ENCODE results near the gene C9orf72.

Gene C9orf72

DNA sequence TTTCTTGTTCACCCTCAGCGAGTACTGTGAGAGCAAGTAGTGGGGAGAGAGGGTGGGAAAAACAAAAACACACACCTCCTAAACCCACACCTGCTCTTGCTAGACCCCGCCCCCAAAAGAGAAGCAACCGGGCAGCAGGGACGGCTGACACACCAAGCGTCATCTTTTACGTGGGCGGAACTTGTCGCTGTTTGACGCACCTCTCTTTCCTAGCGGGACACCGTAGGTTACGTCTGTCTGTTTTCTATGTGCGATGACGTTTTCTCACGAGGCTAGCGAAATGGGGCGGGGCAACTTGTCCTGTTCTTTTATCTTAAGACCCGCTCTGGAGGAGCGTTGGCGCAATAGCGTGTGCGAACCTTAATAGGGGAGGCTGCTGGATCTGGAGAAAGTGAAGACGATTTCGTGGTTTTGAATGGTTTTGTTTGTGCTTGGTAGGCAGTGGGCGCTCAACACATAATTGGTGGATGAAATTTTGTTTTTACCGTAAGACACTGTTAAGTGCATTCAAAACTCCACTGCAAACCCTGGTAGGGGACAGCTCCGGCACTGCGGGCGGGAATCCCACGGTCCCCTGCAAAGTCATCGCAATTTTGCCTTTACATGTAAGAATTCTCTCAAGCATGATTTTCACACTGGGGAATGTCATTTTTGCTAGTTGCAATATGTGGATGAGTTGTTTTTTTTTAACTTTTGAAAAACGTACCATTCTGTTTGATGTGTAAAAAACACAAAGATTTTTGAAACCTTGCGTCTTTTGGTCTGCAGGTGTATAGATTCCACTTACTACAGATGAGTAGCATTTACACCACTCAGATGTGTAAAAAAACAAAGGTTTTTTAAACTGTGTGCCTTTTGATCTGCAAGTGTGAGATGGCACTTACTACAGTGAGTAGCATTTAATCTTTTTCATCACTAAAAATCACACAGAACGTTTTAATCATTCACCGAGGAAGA lies 631 bp upstream of the C9orf72 start:
- DNase-seq (ENCODE audit: low read depth) = peak; percentile 97

DNA sequence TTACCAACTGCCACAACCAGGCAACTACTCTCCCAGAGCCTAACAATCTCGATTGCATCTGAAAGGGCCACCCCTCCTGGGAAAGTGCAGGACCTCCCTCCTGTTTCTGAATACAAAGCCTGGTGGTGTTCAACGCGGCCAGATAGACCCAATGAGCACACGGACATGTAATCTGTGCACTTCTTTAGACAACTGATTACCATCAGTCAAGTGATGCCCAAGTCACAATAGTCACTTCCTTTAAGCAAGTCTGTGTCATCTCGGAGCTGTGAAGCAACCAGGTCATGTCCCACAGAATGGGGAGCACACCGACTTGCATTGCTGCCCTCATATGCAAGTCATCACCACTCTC lies 739 bp downstream of the C9orf72 start:
- DNase-seq (ENCODE audit: low read depth) = no peak

DNA sequence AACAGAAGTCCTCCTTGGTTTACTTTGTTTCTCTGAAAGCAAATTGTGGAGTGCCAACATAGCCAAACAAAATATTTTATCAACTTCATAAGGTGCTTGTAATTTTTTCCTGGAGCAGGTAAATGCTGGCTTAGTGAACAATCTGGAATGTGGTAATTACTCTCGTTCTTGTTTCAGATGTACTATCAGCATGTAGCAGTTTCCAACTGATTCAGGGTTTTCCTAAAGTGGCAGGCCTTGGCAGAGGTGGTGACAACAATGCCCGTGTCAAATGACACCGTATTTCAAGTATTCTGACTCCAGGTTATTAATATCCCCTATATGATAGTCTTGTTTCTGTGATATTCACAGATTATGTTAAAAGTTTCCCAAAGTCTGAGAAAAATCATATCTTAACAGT lies 1.2 kb downstream of the C9orf72 start:
- no peak for DNase-seq (ENCODE audit: low read depth)

GRCh38 chr9:27571011-27571410 lies 2.3 kb downstream of the C9orf72 start:
- no peak for DNase-seq (ENCODE audit: low read depth)

GRCh38 chr9:27569406-27569805 lies 3.9 kb downstream of the C9orf72 start:
- DNase-seq (ENCODE audit: low read depth) = no peak

DNA sequence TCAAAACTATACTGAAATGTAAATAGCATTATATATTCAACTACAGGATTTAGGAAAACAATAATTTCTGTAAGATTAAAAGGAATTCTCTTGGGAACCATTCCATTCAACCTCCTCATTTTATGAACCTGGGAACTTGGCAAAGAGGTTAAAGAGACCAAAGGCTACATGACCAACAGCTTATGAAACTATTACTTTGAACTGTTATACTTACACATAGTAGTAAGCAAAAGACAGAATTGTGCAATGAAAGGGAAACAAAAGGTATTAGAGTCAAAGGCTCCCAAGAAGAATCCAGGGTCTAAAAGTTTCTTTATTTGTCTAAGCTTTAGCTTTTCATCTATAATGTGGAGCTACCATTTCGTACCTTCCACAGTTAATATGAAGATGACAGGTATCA lies 7.2 kb downstream of the C9orf72 start:
- no peak for DNase-seq (ENCODE audit: low read depth)

DNA sequence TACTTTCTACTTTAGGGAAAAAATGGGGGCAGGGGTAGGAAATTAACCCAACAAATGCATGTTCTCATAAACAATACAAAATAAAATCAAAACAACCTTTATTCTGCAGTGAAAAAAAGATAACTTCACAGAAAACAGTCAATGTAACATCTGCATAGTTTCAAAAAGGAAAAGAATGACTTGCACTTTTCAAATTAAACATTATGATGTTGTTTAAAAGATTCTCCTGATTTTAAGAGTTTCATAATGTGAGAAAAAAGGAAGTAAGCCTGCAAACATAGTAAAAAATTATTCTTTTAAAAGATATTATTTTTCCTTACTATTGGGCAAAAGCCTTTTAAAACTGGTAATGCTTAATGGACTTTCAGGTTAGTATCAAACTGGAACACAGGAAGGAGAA lies 7.6 kb downstream of the C9orf72 start:
- DNase-seq (ENCODE audit: low read depth) = no peak

GRCh38 chr9:27564670-27565069 lies 8.6 kb downstream of the C9orf72 start:
- DNase-seq (ENCODE audit: low read depth) = no peak

GRCh38 chr9:27563738-27564430 lies 9.4 kb downstream of the C9orf72 start:
- DNase-seq (ENCODE audit: low read depth) = no peak

- no peak for DNase-seq (ENCODE audit: low read depth)
These were observed 11.6 kb downstream of the C9orf72 start for GRCh38 chr9:27561685-27562084.

GRCh38 chr9:27560457-27560856 lies 12.8 kb downstream of the C9orf72 start:
- no peak for DNase-seq (ENCODE audit: low read depth)

- no peak for DNase-seq (ENCODE audit: low read depth)
These were observed 15.0 kb downstream of the C9orf72 start for GRCh38 chr9:27558307-27558706.

- no peak for DNase-seq (ENCODE audit: low read depth)
These were observed 16.8 kb downstream of the C9orf72 start for GRCh38 chr9:27556470-27556869.

DNA sequence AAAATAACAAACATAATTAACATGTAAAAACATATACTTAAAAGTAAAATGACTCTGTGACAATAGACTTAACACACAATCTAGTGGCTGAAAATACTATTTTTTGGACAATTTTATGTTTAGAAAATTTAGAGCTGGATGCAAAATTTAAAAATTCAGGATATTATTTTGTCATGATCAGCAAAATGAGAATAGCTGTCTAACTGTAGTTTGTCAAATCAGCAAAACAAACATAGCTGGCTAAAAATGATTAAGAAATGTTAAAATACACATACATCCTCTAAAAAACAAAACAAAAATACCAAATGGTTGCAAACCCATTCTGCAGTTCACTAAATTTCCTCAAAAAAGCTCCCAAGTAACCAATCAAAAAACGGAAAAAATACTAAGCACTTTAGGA lies 18.6 kb downstream of the C9orf72 start:
- DNase-seq (ENCODE audit: low read depth) = no peak

- no peak for DNase-seq (ENCODE audit: low read depth)
These were observed 24.0 kb downstream of the C9orf72 start for GRCh38 chr9:27549196-27549755.

GRCh38 chr9:27548055-27548741 lies 25.1 kb downstream of the C9orf72 start:
- DNase-seq (ENCODE audit: low read depth) = no peak

DNA sequence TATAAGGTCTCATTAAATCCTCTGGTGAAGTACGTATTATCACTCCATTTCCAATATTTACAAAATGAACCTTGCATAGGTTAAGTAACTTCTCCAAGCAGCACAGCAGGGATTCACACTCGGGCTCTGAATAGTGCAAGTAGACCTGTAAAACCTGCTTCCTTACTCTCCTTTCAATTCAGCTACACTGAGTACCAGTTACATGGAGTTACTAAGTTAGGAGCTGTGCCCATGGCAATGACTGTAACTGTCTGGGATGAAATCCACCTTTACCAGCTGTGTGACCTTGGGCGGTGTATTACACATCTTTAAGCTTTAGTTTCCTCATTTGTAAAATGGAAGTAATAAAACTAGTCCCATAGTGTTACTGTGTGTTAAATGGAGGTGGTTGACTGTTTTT lies 27.8 kb downstream of the C9orf72 start:
- DNase-seq (ENCODE audit: low read depth) = no peak

- DNase-seq (ENCODE audit: low read depth) = no peak
These were observed 30.8 kb downstream of the C9orf72 start for GRCh38 chr9:27542508-27542907.

DNA sequence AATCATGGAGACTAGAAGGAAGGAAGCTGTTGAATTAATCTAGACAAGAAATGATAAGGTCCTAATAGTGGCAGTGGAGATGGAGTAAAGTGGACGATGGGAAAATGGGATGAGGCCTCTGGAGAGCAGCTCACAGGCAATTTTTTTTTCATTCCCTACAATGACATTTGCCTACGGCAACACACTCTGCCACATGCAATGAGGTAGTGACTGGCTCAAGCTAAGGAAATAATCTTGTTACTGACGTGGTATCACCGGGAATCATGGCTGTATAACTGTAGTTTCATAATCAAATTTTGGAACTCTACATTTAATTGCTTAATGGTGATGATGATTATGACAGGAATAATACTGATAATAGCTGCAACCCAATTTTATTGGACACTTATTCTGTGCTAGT lies 31.5 kb downstream of the C9orf72 start:
- no peak for DNase-seq (ENCODE audit: low read depth)

GRCh38 chr9:27540502-27540901 lies 32.8 kb downstream of the C9orf72 start:
- no peak for DNase-seq (ENCODE audit: low read depth)

GRCh38 chr9:27539479-27540441 lies 33.5 kb downstream of the C9orf72 start:
- no peak for DNase-seq (ENCODE audit: low read depth)

Measured in T-helper 22 cell (primary cell).